ENCODE data around the gene TNF.

Gene TNF

DNA sequence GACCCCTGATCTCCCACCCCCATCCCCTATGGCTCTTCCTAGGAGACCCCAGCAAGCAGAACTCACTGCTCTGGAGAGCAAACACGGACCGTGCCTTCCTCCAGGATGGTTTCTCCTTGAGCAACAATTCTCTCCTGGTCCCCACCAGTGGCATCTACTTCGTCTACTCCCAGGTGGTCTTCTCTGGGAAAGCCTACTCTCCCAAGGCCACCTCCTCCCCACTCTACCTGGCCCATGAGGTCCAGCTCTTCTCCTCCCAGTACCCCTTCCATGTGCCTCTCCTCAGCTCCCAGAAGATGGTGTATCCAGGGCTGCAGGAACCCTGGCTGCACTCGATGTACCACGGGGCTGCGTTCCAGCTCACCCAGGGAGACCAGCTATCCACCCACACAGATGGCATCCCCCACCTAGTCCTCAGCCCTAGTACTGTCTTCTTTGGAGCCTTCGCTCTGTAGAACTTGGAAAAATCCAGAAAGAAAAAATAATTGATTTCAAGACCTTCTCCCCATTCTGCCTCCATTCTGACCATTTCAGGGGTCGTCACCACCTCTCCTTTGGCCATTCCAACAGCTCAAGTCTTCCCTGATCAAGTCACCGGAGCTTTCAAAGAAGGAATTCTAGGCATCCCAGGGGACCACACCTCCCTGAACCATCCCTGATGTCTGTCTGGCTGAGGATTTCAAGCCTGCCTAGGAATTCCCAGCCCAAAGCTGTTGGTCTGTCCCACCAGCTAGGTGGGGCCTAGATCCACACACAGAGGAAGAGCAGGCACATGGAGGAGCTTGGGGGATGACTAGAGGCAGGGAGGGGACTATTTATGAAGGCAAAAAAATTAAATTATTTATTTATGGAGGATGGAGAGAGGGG lies 1.9 kb upstream of the TNF start:
- DNase-seq (ENCODE audit: low read depth), result no peak

DNA sequence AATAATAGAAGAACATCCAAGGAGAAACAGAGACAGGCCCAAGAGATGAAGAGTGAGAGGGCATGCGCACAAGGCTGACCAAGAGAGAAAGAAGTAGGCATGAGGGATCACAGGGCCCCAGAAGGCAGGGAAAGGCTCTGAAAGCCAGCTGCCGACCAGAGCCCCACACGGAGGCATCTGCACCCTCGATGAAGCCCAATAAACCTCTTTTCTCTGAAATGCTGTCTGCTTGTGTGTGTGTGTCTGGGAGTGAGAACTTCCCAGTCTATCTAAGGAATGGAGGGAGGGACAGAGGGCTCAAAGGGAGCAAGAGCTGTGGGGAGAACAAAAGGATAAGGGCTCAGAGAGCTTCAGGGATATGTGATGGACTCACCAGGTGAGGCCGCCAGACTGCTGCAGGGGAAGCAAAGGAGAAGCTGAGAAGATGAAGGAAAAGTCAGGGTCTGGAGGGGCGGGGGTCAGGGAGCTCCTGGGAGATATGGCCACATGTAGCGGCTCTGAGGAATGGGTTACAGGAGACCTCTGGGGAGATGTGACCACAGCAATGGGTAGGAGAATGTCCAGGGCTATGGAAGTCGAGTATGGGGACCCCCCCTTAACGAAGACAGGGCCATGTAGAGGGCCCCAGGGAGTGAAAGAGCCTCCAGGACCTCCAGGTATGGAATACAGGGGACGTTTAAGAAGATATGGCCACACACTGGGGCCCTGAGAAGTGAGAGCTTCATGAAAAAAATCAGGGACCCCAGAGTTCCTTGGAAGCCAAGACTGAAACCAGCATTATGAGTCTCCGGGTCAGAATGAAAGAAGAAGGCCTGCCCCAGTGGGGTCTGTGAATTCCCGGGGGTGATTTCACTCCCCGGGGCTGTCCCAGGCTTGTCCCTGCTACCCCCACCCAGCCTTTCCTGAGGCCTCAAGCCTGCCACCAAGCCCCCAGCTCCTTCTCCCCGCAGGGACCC lies 981 bp upstream of the TNF start:
- no peak for DNase-seq (ENCODE audit: low read depth)

DNA sequence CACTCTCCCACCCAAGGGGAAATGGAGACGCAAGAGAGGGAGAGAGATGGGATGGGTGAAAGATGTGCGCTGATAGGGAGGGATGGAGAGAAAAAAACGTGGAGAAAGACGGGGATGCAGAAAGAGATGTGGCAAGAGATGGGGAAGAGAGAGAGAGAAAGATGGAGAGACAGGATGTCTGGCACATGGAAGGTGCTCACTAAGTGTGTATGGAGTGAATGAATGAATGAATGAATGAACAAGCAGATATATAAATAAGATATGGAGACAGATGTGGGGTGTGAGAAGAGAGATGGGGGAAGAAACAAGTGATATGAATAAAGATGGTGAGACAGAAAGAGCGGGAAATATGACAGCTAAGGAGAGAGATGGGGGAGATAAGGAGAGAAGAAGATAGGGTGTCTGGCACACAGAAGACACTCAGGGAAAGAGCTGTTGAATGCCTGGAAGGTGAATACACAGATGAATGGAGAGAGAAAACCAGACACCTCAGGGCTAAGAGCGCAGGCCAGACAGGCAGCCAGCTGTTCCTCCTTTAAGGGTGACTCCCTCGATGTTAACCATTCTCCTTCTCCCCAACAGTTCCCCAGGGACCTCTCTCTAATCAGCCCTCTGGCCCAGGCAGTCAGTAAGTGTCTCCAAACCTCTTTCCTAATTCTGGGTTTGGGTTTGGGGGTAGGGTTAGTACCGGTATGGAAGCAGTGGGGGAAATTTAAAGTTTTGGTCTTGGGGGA lies 754 bp downstream of the TNF start:
- no peak for DNase-seq (ENCODE audit: low read depth)

DNA sequence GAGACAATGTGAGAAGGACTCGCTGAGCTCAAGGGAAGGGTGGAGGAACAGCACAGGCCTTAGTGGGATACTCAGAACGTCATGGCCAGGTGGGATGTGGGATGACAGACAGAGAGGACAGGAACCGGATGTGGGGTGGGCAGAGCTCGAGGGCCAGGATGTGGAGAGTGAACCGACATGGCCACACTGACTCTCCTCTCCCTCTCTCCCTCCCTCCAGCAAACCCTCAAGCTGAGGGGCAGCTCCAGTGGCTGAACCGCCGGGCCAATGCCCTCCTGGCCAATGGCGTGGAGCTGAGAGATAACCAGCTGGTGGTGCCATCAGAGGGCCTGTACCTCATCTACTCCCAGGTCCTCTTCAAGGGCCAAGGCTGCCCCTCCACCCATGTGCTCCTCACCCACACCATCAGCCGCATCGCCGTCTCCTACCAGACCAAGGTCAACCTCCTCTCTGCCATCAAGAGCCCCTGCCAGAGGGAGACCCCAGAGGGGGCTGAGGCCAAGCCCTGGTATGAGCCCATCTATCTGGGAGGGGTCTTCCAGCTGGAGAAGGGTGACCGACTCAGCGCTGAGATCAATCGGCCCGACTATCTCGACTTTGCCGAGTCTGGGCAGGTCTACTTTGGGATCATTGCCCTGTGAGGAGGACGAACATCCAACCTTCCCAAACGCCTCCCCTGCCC lies 1.7 kb downstream of the TNF start:
- DNase-seq (ENCODE audit: low read depth), result no peak

DNA sequence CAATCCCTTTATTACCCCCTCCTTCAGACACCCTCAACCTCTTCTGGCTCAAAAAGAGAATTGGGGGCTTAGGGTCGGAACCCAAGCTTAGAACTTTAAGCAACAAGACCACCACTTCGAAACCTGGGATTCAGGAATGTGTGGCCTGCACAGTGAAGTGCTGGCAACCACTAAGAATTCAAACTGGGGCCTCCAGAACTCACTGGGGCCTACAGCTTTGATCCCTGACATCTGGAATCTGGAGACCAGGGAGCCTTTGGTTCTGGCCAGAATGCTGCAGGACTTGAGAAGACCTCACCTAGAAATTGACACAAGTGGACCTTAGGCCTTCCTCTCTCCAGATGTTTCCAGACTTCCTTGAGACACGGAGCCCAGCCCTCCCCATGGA lies 2.2 kb downstream of the TNF start:
- DNase-seq (ENCODE audit: low read depth), result no peak

DNA sequence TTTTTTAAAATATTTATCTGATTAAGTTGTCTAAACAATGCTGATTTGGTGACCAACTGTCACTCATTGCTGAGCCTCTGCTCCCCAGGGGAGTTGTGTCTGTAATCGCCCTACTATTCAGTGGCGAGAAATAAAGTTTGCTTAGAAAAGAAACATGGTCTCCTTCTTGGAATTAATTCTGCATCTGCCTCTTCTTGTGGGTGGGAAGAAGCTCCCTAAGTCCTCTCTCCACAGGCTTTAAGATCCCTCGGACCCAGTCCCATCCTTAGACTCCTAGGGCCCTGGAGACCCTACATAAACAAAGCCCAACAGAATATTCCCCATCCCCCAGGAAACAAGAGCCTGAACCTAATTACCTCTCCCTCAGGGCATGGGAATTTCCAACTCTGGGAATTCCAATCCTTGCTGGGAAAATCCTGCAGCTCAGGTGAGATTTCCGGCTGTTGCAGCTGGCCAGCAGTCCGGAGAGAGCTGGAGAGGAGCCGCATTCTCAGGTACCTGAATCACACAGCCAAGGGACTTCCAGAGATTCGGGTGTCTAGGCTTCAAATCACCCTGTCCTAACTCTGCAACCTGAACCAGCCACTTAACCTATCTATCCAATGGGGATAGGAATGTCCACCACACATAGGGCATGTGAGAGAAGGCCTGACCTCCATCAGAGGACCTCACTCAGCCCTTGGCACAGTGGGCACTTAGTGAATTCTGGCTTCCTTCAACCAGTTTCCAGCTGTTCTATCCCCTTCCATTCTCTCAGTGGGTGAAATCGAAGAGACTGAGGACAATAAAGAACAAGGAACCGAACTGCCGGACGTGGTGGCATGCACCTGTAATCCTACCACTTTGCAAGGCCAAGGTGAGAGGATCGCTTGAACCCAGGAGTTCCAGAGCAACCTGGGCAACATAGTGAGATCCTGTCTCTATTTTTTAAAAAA lies 3.1 kb downstream of the TNF start:
- DNase-seq (ENCODE audit: low read depth), result no peak

DNA sequence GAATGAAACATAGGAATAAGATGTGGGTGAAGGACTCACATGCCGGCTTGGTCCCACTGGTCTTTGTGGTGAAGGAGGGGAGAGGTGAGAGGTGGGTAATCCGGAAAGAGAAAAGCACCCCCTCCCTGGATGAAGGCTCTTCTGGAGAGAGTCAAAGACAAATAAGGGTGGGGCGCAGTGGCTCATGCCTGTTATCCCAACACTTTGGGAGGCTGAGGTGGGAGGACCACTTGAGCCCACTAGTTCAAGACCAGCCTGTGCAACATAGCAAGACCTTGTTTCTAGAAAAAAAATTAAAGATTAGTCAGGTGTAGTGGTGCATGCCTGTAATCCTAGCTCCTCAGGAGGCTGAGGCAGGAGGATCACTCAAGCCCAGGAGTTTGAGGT lies 3.7 kb downstream of the TNF start:
- no peak for DNase-seq (ENCODE audit: low read depth)

DNA sequence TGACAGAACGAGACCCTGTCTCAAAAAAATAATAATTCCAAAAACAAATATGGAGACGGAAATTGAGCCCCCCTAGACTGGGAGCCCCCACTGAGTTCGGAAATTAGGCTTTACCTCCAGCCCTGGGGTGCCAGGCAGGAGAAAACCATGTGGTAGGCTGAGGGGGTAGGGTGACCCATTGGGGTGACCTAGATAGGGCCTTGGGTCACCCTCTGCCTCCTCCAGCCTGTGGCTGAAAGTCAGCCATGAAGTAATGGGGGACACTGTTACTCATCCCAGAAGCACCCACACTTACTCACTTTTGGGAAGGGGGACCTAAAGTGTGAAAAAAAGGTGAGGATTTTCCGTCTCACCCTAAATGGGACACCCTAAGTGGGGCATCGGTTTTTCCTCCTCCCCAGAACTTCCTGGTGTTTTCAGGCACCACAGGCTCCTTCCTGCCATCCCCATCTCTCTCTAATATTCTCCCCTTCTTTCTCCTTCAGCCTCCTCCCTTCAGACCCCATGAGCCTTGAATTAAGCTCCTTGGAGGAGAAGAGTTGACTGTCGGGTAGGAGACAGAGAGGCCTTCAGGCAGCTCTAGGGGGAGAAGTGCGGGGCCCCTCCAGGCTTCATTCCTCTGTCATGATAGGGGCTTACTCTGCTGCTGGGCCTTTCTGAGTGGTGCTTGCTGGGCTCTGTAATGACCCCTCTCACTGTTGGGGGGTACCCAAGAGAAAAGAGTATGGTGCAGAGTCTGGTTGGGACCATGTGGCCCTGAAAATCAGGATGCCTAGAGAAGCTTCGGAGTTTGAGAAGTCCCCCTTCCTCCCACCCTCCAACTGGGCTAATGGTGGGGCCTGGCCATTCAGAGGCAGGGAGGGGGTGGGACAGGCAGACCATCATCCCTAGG lies 4.4 kb downstream of the TNF start:
- DNase-seq (ENCODE audit: low read depth), result no peak

DNA sequence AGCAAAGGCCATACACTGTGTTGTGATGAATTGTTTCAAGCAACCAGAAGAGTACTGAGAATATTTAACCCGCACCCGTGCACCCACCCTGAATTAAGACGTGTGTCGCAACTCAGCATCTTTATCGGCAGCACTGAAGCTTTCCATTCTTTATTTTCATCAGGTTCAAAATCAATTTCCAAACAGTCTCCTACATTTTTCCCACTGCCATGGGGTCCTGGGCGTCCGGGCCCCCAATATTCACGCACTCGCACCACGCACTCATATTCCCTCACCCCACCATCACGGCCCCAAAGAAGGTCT lies 5.0 kb downstream of the TNF start:
- DNase-seq (ENCODE audit: low read depth), result no peak

DNA sequence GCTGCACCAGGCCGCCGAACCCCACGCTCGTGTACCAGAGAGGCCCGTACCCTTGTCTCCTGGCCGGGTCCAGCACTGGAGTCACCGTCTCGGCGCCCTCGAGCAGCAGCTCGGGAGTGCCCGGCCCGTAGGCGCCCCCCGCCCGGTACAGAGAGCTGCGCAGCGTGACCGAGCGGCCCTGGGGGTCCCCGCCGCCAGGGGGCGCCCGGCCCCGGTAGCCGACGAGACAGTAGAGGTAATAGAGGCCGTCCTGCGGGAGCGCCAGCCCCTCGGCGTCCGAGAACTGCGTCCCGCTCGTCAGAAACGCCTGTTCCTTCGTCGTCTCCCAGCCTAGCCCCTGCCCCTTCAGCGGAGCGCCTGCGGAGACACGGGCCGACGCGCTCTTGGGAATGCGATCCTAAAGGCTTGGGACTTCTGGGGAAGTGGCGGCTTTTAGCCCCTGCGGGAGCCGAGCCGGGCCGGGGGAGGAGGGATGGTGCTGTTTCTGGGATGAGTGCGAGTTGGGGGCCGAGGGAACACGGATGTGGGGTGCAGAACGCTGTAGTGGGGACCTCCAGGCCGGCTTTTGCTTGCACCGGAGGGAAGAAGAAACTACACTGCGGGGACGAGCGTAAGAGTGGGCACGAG lies 5.6 kb downstream of the TNF start:
- peak; percentile 67 for DNase-seq (ENCODE audit: low read depth)

DNA sequence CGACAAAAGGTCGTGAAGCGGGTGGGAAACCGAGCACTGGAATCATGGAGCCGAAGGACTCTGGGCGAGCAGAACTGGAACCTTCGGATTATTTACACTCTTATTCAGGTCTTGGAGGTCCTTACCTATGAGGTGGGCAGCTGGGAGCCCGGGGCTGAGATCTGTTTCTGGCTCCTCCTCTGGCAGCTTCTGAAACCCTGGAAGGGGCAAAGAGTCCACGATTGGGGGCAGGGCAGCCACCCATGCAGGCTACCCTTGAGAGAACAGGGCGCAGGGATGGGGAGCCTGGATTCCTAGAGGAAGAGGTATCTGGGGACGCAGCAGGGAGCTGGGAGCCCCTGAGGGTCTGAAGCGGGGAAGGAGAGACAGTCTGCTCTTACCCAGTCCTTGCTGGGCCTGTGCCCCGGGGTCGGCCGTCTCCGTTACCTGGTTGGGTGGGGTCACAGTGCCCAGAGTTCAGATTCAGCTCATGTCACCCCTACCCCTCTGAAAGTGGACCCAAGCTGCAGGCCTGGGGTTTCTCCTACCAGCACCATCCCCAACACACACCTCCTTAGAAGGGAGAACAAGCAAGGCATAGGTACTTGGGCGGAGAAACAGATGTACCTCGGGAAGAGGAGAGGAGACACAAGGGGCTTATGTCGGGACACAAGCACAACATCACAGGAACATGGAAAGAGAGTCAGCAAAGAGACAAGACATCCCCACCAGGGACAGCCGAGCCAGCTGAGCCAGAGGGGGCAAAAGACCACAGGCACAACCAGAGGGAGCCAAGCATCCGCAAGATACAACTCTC lies 6.3 kb downstream of the TNF start:
- DNase-seq (ENCODE audit: low read depth), result no peak

DNA sequence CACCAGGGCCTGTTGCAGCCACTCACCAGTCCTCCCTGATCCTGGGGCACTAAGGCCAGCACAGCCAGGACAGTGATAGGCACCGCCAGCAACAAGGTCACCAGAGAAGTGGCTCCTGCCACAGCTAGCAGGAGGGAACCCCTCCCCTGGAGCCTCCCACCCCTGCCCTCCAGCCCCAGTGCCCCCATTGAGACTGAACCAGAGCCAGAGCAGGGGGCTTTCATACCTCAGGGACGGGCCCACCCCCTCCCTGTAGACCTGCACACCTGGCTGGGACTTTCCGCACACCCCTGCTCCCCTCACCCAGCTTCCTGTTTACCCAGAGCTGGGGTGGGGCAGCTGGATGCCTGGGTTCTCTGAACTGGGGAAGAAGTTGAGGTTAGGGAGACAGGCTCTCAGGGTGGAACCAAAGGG lies 6.9 kb downstream of the TNF start, which contains the start of gene LTB:
TSS of gene LTB (minus strand) at position 195 of the 414 bp plus-strand sequence. CDS start at position 188, 7 bp downstream.
- no peak for DNase-seq (ENCODE audit: low read depth)

DNA sequence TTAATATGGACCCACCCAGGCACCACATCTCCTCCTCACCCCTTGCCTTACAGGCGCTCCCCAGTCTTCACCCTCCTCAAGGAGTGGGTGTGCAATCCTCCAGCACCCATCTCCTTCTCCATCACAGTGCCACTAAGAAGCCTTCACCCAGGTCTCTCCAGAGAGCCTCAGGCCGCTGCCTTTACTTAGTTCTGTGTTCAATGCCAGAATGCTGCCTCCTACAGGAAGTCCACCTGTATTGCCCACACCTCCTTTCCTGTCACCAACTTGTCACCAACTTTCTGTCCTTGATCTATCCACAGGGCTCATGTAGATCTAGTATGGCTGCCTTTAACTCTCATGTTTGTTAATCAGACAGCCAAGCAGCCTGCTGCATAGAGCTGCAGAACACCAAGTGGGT lies 10.1 kb downstream of the TNF start:
- DNase-seq (ENCODE audit: low read depth), result no peak

DNA sequence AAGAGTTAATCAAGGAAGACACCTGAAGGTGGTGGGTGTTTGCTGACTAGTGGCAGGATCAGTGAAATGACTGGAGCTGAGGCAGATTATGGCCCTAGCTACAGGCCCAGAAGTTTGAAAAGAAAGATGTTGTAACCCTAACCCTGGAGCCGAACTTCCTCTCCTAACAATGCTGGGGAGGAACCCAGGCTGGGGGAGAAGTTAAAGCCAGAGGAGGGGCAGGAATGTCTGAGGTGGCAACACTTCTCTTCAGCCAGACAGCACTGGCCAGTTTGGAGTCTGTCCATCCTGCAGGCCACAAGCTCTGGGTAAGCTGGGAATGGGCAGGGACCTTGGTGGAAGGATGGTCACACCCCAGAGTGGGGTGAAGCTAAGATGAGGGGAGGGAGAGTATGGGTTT lies 10.6 kb downstream of the TNF start, which contains the start of gene LST1:
TSS of gene LST1 (plus strand) at position 270 of the 400 bp plus-strand sequence. CDS start 1,023 bp downstream, outside the sequence.
- no peak for DNase-seq (ENCODE audit: low read depth)

DNA sequence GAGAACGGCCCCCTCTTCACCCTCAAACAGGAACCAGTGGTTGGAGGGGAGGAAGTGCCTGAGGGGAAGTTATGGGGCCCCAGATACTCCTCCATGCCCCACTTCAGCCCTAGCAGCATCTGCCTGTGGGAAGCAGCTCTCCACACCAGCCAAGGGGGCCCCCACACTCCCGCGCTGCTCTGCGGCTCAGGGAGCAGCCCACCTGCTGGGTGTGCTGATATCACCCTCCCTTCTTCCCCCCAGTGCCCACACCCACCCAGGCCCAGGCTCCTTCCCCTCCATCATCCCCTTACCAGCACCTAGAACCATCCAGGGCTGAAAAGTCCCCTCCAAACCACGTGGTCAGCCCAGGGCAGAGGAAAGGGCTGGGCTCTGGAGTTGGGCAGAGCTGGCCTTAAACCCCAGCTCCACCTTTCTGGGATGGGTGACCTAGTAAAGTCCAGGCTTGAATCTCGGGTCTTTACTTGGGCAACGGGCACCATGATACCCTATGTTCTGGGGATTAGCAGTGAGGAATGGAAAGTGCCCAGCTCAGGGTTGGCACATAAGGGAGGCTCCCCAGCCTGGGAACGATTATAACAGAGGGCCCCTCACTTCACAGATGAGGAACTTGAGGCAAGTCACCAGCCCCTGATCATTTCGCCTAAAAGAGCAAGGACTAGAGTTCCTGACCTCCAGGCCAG lies 11.4 kb downstream of the TNF start:
- DNase-seq (ENCODE audit: low read depth), result no peak

DNA sequence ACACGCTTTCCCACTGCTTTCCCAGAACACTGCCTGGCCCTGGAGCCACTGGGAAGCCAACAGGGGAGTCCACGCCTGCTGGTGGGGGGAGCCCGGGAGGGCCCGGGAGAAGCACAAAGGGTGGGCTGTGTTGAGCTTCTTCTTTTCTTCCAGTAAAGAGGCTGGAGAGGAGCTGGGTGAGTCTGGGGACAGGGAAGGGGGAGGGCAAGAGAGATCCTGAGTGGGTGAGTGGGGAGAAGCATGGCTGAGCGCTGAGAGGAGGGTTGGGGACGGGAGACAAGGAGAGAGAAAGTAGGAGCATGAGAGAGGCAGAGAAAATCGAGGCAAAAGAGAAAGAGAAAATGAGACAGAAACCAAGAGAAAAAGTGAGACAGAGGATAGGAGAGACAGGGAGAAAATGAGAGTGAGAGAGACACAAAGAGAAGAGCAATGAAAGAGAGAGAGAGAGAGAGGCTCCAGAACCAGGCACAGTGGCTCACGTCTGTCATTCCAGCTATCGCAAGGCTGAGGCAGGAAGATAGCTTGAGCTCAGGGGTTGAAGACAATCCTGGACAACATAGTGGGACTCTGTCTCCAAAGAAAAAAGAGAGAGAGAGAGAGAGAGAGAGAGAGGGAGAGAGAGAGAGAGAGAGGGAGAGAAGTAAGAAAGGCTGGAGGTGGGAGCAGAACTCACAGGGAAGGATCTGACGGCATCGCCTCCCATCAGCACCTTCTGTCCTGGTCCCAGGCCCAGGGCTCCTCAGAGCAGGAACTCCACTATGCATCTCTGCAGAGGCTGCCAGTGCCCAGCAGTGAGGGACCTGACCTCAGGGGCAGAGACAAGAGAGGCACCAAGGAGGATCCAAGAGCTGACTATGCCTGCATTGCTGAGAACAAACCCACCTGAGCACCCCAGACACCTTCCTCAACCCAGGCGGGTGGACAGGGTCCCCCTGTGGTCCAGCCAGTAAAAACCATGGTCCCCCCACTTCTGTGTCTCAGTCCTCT lies 12.7 kb downstream of the TNF start:
- DNase-seq (ENCODE audit: low read depth), result no peak
